Ishikawa (cell line): ENCODE results near the gene PRPS1L1.

Experiments
- CEBPB ChIP-seq: IDR thresholded peaks from 2 replicates; pipeline ENCODE4 v1.6.1; 2012
- CREB1 ChIP-seq: IDR thresholded peaks from 2 replicates; pipeline ENCODE4 v1.6.1; 2012; ENCODE audit warnings: low read depth
- EGR1 ChIP-seq: IDR thresholded peaks from 2 replicates; pipeline ENCODE4 v1.6.1; 2012
- EP300 ChIP-seq: IDR thresholded peaks from 2 replicates; pipeline ENCODE4 v1.6.1; 2012; ENCODE audit warnings: borderline replicate concordance
- FOXM1 ChIP-seq: IDR thresholded peaks from 2 replicates; pipeline ENCODE4 v1.6.1; 2012; ENCODE audit warnings: low read depth, borderline replicate concordance
- MAX ChIP-seq: IDR thresholded peaks from 2 replicates; pipeline ENCODE4 v1.6.1; 2012
- NFIC ChIP-seq: IDR thresholded peaks from 2 replicates; pipeline ENCODE4 v1.6.1; 2012
- RAD21 ChIP-seq: IDR thresholded peaks from 2 replicates; pipeline ENCODE4 v1.6.1; 2012; ENCODE audit warnings: low read depth
- REST ChIP-seq: IDR thresholded peaks from 2 replicates; pipeline ENCODE4 v1.6.1; 2012; ENCODE audit warnings: low read depth, mild to moderate bottlenecking
- TAF1 ChIP-seq: IDR thresholded peaks from 2 replicates; pipeline ENCODE4 v1.6.1; 2012; ENCODE audit warnings: low read depth, mild to moderate bottlenecking
- TCF12 ChIP-seq: IDR thresholded peaks from 2 replicates; pipeline ENCODE4 v1.6.1; 2012; ENCODE audit warnings: low read depth
- TEAD4 ChIP-seq: IDR thresholded peaks from 2 replicates; pipeline ENCODE4 v1.6.1; 2012
- USF1 ChIP-seq: IDR thresholded peaks from 2 replicates; pipeline ENCODE4 v1.6.1; 2012
- YY1 ChIP-seq: IDR thresholded peaks from 2 replicates; pipeline ENCODE4 v1.6.1; 2012; ENCODE audit warnings: low read depth
- ZBTB7A ChIP-seq: IDR thresholded peaks from 2 replicates; pipeline ENCODE4 v1.6.1; 2012; ENCODE audit warnings: low read depth

PRPS1L1 gene

GRCh38 chr7:18059171-18059570 lies 31.5 kb upstream of the PRPS1L1 start:
- TF ChIP-seq USF1 (no peak), FOXM1 (no peak), ZBTB7A (no peak), YY1 (no peak), TEAD4 (no peak), TAF1 (no peak), CREB1 (no peak), MAX (no peak), TCF12 (no peak), REST (no peak), RAD21 (no peak), CEBPB (no peak), EP300 (no peak), EGR1 (no peak), NFIC (no peak)

GRCh38 chr7:18053941-18054340 lies 26.3 kb upstream of the PRPS1L1 start:
- TF ChIP-seq TCF12 = no peak
- no peak for TF ChIP-seq YY1
- no peak for TF ChIP-seq MAX
- no peak for TF ChIP-seq NFIC
- TF ChIP-seq EGR1 = no peak
- TF ChIP-seq CEBPB = no peak
- no peak for TF ChIP-seq EP300
- no peak for TF ChIP-seq FOXM1
- TF ChIP-seq REST = no peak
- no peak for TF ChIP-seq ZBTB7A
- no peak for TF ChIP-seq TAF1
- TF ChIP-seq TEAD4 = no peak
- no peak for TF ChIP-seq USF1
- TF ChIP-seq RAD21 = no peak
- TF ChIP-seq CREB1 = no peak

GRCh38 chr7:18053177-18053928 lies 25.7 kb upstream of the PRPS1L1 start:
- TF ChIP-seq USF1 (no peak), REST (no peak), YY1 (no peak), TAF1 (no peak), CEBPB (no peak), EP300 (no peak), MAX (no peak), RAD21 (no peak)

GRCh38 chr7:18049262-18049661 lies 21.6 kb upstream of the PRPS1L1 start:
- no peak for TF ChIP-seq TAF1
- TF ChIP-seq MAX = no peak
- TF ChIP-seq USF1 = no peak
- no peak for TF ChIP-seq ZBTB7A
- TF ChIP-seq NFIC = no peak
- no peak for TF ChIP-seq TEAD4
- no peak for TF ChIP-seq EP300
- no peak for TF ChIP-seq CREB1
- TF ChIP-seq REST = no peak
- TF ChIP-seq CEBPB = no peak
- no peak for TF ChIP-seq YY1
- no peak for TF ChIP-seq EGR1
- TF ChIP-seq TCF12 = no peak
- no peak for TF ChIP-seq FOXM1
- TF ChIP-seq RAD21 = no peak
